ENCODE data around the gene FHOD1.

FHOD1 gene

DNA sequence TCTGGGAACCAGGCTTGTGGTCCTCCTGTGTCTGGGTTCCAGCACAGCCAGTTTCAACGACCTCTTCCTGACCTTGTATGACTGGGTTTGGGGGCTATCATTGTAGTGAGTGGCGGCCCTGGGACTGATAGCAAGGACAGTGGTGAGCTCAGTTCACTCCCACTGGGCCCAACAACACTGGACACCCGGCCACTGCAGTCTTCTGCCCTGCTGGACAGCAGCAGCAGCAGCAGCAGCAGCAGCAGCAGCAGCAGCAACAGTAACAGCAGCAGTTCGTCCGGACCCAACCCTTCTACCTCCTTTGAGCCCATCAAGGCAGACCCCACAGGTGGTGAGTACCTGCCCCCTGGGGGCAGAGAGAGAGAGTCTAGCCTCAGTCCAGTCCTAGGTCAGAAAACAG, 51.6 kb downstream of the FHOD1 start:
- Histone ChIP-seq H3K27me3 (ENCODE audit: insufficient read depth, poor library complexity, severe bottlenecking) (no peaks in the 10 kb centered on the region), H3K36me3 (ENCODE audit: low read depth) (peaks cover 67% of the 10 kb centered on the region), H3K27ac (ENCODE audit: poor library complexity, severe bottlenecking) (no peak overlapping the region), H3K4me3 (ENCODE audit: severe bottlenecking) (no peak overlapping the region), H3K4me1 (ENCODE audit: insufficient read depth, poor library complexity, severe bottlenecking) (peaks cover 13% of the 10 kb centered on the region), H3K9me3 (ENCODE audit: severe bottlenecking) (no peaks in the 10 kb centered on the region)
- DNase-seq (ENCODE audit: low spot score) (no peak), ATAC-seq (ENCODE audit: low read depth) (no peak)
- TF ChIP-seq, protein P1, sequence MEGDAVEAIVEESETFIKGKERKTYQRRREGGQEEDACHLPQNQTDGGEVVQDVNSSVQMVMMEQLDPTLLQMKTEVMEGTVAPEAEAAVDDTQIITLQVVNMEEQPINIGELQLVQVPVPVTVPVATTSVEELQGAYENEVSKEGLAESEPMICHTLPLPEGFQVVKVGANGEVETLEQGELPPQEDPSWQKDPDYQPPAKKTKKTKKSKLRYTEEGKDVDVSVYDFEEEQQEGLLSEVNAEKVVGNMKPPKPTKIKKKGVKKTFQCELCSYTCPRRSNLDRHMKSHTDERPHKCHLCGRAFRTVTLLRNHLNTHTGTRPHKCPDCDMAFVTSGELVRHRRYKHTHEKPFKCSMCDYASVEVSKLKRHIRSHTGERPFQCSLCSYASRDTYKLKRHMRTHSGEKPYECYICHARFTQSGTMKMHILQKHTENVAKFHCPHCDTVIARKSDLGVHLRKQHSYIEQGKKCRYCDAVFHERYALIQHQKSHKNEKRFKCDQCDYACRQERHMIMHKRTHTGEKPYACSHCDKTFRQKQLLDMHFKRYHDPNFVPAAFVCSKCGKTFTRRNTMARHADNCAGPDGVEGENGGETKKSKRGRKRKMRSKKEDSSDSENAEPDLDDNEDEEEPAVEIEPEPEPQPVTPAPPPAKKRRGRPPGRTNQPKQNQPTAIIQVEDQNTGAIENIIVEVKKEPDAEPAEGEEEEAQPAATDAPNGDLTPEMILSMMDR (IDR thresholded peaks at IDR 0.05; ENCODE audit: poor library complexity, severe bottlenecking) = no peak

DNA sequence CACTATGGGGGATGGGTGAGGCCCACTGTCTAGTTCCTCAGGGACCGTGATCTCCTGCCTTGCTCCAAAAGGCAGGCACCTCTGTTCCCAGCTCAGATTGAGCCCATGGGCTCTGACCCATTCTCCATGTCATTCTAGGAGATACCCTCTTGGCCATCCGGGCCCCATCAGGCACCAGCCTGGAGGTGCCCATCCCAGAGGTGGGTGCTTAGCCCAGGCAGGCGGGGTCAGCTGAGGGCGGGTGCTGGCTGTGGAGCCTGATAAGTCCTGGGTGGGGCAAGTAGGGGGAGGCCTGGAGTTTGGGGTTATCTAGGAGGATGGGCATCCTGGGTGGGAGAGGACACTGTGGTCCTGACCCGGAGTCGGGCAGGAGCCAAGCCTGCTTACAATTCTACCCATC, 53.0 kb downstream of the FHOD1 start:
- H3K36me3 ChIP-seq (ENCODE audit: low read depth) = peaks cover 60% of the 10 kb centered on the region
- TF ChIP-seq, protein P1 (IDR thresholded peaks at IDR 0.05; ENCODE audit: poor library complexity, severe bottlenecking) = no peak
- no peaks in the 10 kb centered on the region for H3K9me3 ChIP-seq (ENCODE audit: severe bottlenecking)
- no peaks in the 10 kb centered on the region for H3K27me3 ChIP-seq (ENCODE audit: insufficient read depth, poor library complexity, severe bottlenecking)
- ATAC-seq (ENCODE audit: low read depth) (no peak), DNase-seq (ENCODE audit: low spot score) (no peak)
- peaks cover 13% of the 10 kb centered on the region for H3K4me1 ChIP-seq (ENCODE audit: insufficient read depth, poor library complexity, severe bottlenecking)
- H3K27ac ChIP-seq (ENCODE audit: poor library complexity, severe bottlenecking) = peak overlapping the region; percentile 61
- H3K4me3 ChIP-seq (ENCODE audit: severe bottlenecking) = no peak overlapping the region

DNA sequence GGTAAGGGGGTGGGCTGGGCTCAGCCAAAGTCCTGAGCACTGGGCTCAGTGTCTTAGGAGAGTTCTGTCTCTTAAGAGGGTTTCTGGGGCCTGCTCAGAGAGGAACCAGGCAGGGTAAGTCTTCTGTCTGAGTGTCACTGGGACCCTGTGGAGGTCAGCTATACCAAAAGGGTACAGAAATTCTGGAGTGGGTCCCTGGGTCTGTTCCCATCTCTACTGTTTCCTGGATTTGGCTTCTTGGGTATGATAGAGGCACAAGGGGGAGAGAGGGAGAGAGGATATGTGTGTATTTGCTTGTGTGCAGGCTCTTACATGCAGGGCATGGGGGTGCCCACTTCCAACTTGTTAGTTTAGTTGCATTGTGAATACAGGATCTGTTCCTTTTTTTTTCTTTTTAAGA, 53.7 kb downstream of the FHOD1 start:
- ATAC-seq (ENCODE audit: low read depth) = no peak
- no peak for DNase-seq (ENCODE audit: low spot score)
- Histone ChIP-seq H3K27ac (ENCODE audit: poor library complexity, severe bottlenecking) (peak overlapping the region; percentile 61), H3K4me3 (ENCODE audit: severe bottlenecking) (peak overlapping the region; percentile 79), H3K27me3 (ENCODE audit: insufficient read depth, poor library complexity, severe bottlenecking) (no peaks in the 10 kb centered on the region), H3K4me1 (ENCODE audit: insufficient read depth, poor library complexity, severe bottlenecking) (peaks cover 10% of the 10 kb centered on the region), H3K9me3 (ENCODE audit: severe bottlenecking) (no peaks in the 10 kb centered on the region), H3K36me3 (ENCODE audit: low read depth) (peaks cover 59% of the 10 kb centered on the region)
- TF ChIP-seq, protein P1 (IDR thresholded peaks at IDR 0.05; ENCODE audit: poor library complexity, severe bottlenecking) = no peak

DNA sequence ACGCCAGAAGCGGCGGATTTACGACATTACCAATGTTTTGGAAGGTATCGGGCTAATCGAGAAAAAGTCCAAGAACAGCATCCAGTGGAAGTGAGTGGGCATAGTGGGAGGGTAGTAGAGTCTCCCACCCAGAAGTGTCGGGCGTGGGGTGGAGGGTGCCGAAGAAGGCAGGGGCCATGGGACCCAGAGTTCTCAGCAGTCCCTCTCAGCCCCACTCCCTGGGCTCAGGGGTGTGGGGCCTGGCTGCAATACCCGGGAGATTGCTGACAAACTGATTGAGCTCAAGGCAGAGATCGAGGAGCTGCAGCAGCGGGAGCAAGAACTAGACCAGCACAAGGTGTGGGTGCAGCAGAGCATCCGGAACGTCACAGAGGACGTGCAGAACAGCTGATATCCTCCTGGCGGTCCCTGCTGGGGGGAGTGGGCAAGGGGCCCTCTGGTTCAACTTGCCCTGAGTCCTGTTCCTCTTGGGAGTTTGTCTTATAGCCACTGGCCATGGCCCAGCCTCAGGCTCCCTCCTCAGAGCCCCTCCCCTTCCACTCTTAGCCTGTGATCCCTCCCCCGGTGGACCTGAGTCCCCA, 54.4 kb downstream of the FHOD1 start:
- peaks cover 52% of the 10 kb centered on the region for H3K36me3 ChIP-seq (ENCODE audit: low read depth)
- H3K4me3 ChIP-seq (ENCODE audit: severe bottlenecking) = peak overlapping the region; percentile 79
- H3K27ac ChIP-seq (ENCODE audit: poor library complexity, severe bottlenecking) = peak overlapping the region; percentile 61

More for the DNA sequence above, 54.4 kb downstream of the FHOD1 start:
- Histone ChIP-seq H3K4me1 (ENCODE audit: insufficient read depth, poor library complexity, severe bottlenecking) (peaks cover 8% of the 10 kb centered on the region), H3K27me3 (ENCODE audit: insufficient read depth, poor library complexity, severe bottlenecking) (no peaks in the 10 kb centered on the region), H3K9me3 (ENCODE audit: severe bottlenecking) (no peaks in the 10 kb centered on the region)
- DNase-seq (ENCODE audit: low spot score) = no peak
- no peak for ATAC-seq (ENCODE audit: low read depth)
- TF ChIP-seq, protein P1 (IDR thresholded peaks at IDR 0.05; ENCODE audit: poor library complexity, severe bottlenecking) = no peak
